GM12878 (cell line): ENCODE data around the gene TM7SF2. TPM values are rescaled to one million over a fixed set of nuclear protein-coding genes. Genes with fewer than 3 reads are reported as not detected.

Experiments used
- ATAC-seq: fragments of 200-7000 bp; cut with Tn5 transposase; 3 replicates; pipeline ENCODE4 v1.9.1; 2020; ENCODE audit warnings: mild to moderate bottlenecking, moderate library complexity
- BruUV-seq: library from RNA; stranded (reverse); fragments of 400-500 nt; replicated peaks from 2 replicates; lab custom pipeline; 2021; lab: Mats Ljungman, UMichigan
- CTCF ChIA-PET: fragments of 300-600 bp; sonication (Branson Sonifier 250); formaldehyde crosslinking; extraction: SDS; loops from one replicate; lab custom pipeline; 2021; ENCODE audit warnings: inconsistent platforms; lab: Yijun Ruan, JAX
- POLR2A ChIA-PET: fragments of 350-600 bp; formaldehyde crosslinking; extraction: SDS; loops from one replicate; lab custom pipeline; 2021; ENCODE audit warnings: inconsistent platforms; lab: Charles Lee
- RAD21 ChIA-PET: fragments of 300-600 bp; sonication (Branson Sonifier 250); formaldehyde crosslinking; loops from one replicate; lab custom pipeline; 2023; ENCODE audit warnings: antibody characterized with exemption; ENCODE audit not compliant: unreplicated experiment; lab: Charles Lee
- SMC1A ChIA-PET: fragments of 300-600 bp; sonication (Branson Sonifier 250); formaldehyde crosslinking; loops from one replicate; lab custom pipeline; 2023; ENCODE audit not compliant: unreplicated experiment, uncharacterized antibody; lab: Charles Lee
- DNase-seq: peaks from one replicate; pipeline ENCODE4 v3.0.0-alpha.2; 2011; ENCODE audit warnings: low read depth, low spot score
- FAIRE-seq: peaks from 3 replicates; lab custom pipeline; 2011; peaks lifted over from hg19 to GRCh38; lab: Jason Lieb, UNC
- H2AFZ ChIP-seq: 2 replicates; pipeline ENCODE4 v1.6.0; 2011; ENCODE audit warnings: low read depth, low read length, control low read depth; ENCODE audit not compliant: control insufficient read depth
- H3K27ac ChIP-seq: 2 replicates; pipeline ENCODE4 v1.5.1; 2011; ENCODE audit warnings: control low read depth; ENCODE audit not compliant: control insufficient read depth, insufficient read depth
- H3K27me3 ChIP-seq, 2 experiments: replicated peaks in 1 of 2; 2 replicates each; pipeline versions ENCODE4 v1.6.0 to v1.6.1; 2011; ENCODE audit warnings: low read length in 1 of 2; ENCODE audit not compliant: control insufficient read depth in 2 of 2, insufficient read depth in 2 of 2
- H3K36me3 ChIP-seq, 2 experiments: 2 replicates each; pipeline ENCODE4 v1.5.1; 2011; ENCODE audit warnings: low read length in 1 of 2; ENCODE audit not compliant: control insufficient read depth in 2 of 2, insufficient read depth in 2 of 2
- H3K4me1 ChIP-seq: 2 replicates; pipeline ENCODE4 v1.6.1; 2011; ENCODE audit warnings: mild to moderate bottlenecking, low read length, moderate library complexity, mixed read lengths; ENCODE audit not compliant: control insufficient read depth, insufficient read depth
- H3K4me2 ChIP-seq: 2 replicates; pipeline ENCODE4 v1.6.0; 2011; ENCODE audit warnings: control low read depth; ENCODE audit not compliant: control insufficient read depth, insufficient read depth
- H3K4me3 ChIP-seq: fragments of 200-600 bp; sonication (generic); 2 replicates; pipeline ENCODE4 v1.5.1; 2016
- H3K79me2 ChIP-seq: 2 replicates; pipeline ENCODE4 v1.6.0; 2011; ENCODE audit warnings: low read length; ENCODE audit not compliant: control insufficient read depth, insufficient read depth
- H3K9ac ChIP-seq: 2 replicates; pipeline ENCODE4 v1.8.0; 2011; ENCODE audit warnings: low read length, control low read depth, mixed read lengths; ENCODE audit not compliant: control insufficient read depth, insufficient read depth
- H3K9me3 ChIP-seq: replicated peaks from 3 replicates; pipeline ENCODE4 v1.5.1; 2011; ENCODE audit warnings: mild to moderate bottlenecking, low read length; ENCODE audit not compliant: control insufficient read depth, insufficient read depth
- H4K20me1 ChIP-seq: 2 replicates; pipeline ENCODE4 v1.6.0; 2011; ENCODE audit not compliant: control insufficient read depth, insufficient read depth
- CEBPZ ChIP-seq: fragments of 150-350 bp; IDR thresholded peaks from 2 replicates; pipeline ENCODE4 v1.6.1; 2016; ENCODE audit warnings: low read depth, low read length
- CHD2 ChIP-seq: IDR thresholded peaks from 2 replicates; pipeline ENCODE4 v1.6.1; 2011; ENCODE audit warnings: low read depth, low read length, improper control_type of control experiment, borderline replicate concordance
- IKZF1 ChIP-seq: fragments of 450-650 bp; conservative IDR thresholded peaks from 2 replicates; pipeline ENCODE4 v1.6.1; 2017; ENCODE audit warnings: antibody characterized with exemption, mild to moderate bottlenecking
- MTA3 ChIP-seq: IDR thresholded peaks from 2 replicates; pipeline ENCODE4 v1.6.1; 2012; ENCODE audit warnings: low read length, inconsistent platforms, borderline replicate concordance
- MYB ChIP-seq: fragments of 150-350 bp; IDR thresholded peaks from 2 replicates; pipeline ENCODE4 v1.6.1; 2014; ENCODE audit warnings: mild to moderate bottlenecking, low read depth, low read length, borderline replicate concordance
- NR2C1 ChIP-seq: fragments of 450-650 bp; IDR thresholded peaks from 2 replicates; pipeline ENCODE4 v1.6.1; 2017; ENCODE audit warnings: antibody characterized with exemption, mild to moderate bottlenecking, moderate library complexity
- NRF1 ChIP-seq: conservative IDR thresholded peaks from 2 replicates; pipeline ENCODE4 v1.6.1; 2011; ENCODE audit warnings: mild to moderate bottlenecking, low read depth, low read length, improper control_type of control experiment
- PBX3 ChIP-seq: IDR thresholded peaks from 2 replicates; pipeline ENCODE4 v1.6.1; 2011; ENCODE audit warnings: mild to moderate bottlenecking, low read depth, low read length, moderate library complexity; ENCODE audit not compliant: insufficient replicate concordance
- RAD51 ChIP-seq: fragments of 450-650 bp; IDR thresholded peaks from 2 replicates; pipeline ENCODE4 v1.6.1; 2016; ENCODE audit warnings: moderate library complexity, mild to moderate bottlenecking, inconsistent platforms
- SMAD1 ChIP-seq: fragments of 450-650 bp; IDR thresholded peaks from 2 replicates; pipeline ENCODE4 v1.6.1; 2018; ENCODE audit warnings: mild to moderate bottlenecking, low read depth; ENCODE audit not compliant: partially characterized antibody
- SMARCA5 ChIP-seq: fragments of 450-650 bp; IDR thresholded peaks from 2 replicates; pipeline ENCODE4 v1.6.1; 2017; ENCODE audit warnings: mild to moderate bottlenecking
- STAT3 ChIP-seq: IDR thresholded peaks from 2 replicates; pipeline ENCODE4 v1.6.1; 2011; ENCODE audit warnings: low read depth, low read length, improper control_type of control experiment
- WGBS: methylation state at CpG from one replicate; pipeline ENCODE4 v1.1.6; 2016; ENCODE audit warnings: low lambda C conversion rate; ENCODE audit not compliant: insufficient replicate concordance, insufficient coverage; ENCODE audit errors: missing lambda C conversion rate; 5-methylcytosine and 5-hydroxymethylcytosine counted together
- in situ Hi-C: fragments of 300-500 bp; cut with MboI; formaldehyde crosslinking; loops from 9 replicates; pipeline ENCODE4 v1.14.3; 2018; ENCODE audit warnings: mixed read lengths
- intact Hi-C: fragments of 100-400 bp; cut with micrococcal nuclease; formaldehyde crosslinking; loops from one replicate; pipeline ENCODE4 v1.14.2; 2022; ENCODE audit not compliant: unreplicated experiment
- polyA plus RNA-seq, 11 experiments: library from polyadenylated mRNA; depleted of rRNA in 4 of 11; unstranded in 6 of 11; stranded (reverse) in 5 of 11; fragments of >200 nt; fragmentation: Nextera tagmentation in 4 of 11; fragmentation: Illumina TruSeq in 1 of 11; extraction: Ambion mirVana in 4 of 11; extraction: Trizol in 1 of 11; gene quantifications; 1 replicate in 1 of 11; 2 replicates in 10 of 11; pipeline versions ENCODE4 v1.2.1 to v1.2.3, GENCODE V29; 2011 to 2016; ENCODE audit warnings: inconsistent platforms in 2 of 11, missing spikeins in 2 of 11, low read depth in 1 of 11
- total RNA-seq, 4 experiments: library from RNA; depleted of rRNA in 3 of 4; stranded (reverse); fragments of >200 nt in 3 of 4; fragmentation: Illumina TruSeq in 1 of 4; extraction: Trizol in 1 of 4; gene quantifications; 2 replicates each; pipeline versions ENCODE4 v1.2.1 to v1.2.3, GENCODE V29; 2013 to 2021
- TF ChIP-seq, protein P1 (sequence below): fragments of 450-650 bp; IDR thresholded peaks from 2 replicates; pipeline ENCODE4 v1.6.1; 2017; ENCODE audit warnings: borderline replicate concordance

Gene TM7SF2
- total and polyA plus RNA-seq, 10 of the 15 experiments (the other 5 are each of a cell fraction or from before 2014, with no cell fraction given), result 0.52 to 57.7 (median 20.7) TPM

DNA sequence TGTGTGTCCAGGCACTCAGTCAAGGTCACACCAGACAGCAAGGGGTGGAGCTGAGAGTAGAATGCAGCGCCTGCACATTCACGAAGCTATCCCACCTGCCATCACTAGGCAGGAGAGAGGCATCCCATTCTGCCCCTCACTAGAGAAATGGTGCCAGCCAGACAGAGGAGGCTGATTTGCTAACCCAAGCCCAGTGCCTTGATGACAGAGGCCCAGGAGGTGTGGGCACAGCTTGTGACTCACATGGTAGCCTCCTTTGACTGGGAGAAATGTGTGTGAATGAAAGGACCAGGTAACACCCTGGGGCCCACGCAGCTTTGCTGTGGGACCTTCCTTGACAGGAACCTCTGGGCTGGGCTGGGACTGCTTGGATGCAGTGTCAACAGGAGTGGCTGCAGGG is 48.1 kb upstream of the TM7SF2 start:
- no peak for DNase-seq
- Histone ChIP-seq H3K9ac (no peak overlapping the region), H3K4me3 (no peak overlapping the region), H3K9me3 (no peaks in the 10 kb centered on the region), H3K36me3 (no peaks in the 10 kb centered on the region), H3K27me3 (no peaks in the 10 kb centered on the region), H3K79me2 (no peaks in the 10 kb centered on the region), H4K20me1 (no peaks in the 10 kb centered on the region), H2AFZ (no peak overlapping the region), H3K4me2 (no peak overlapping the region), H3K4me1 (peaks cover 20% of the 10 kb centered on the region), H3K27ac (no peak overlapping the region)
- no peak for FAIRE-seq
- WGBS, result 76% methylated on average over 3 of the region's 3 CpGs
- intact Hi-C loops (no loop called here), in situ Hi-C loops (no loop called here)
- ChIA-PET CTCF (no interaction called here), RAD21 (no interaction called here), SMC1A (interaction anchor here (1.1 kb wide), 1 partner anchor 9 kb away, joined by 3 read pairs; no protein-coding TSS in a partner anchor), POLR2A (interaction anchor here (0.6 kb wide), 1 partner anchor 286 kb away, joined by 4 read pairs; no protein-coding TSS in a partner anchor)
- TF ChIP-seq STAT3, result no peak
- no peak for TF ChIP-seq CHD2
- TF ChIP-seq PBX3, result no peak
- no peak for TF ChIP-seq RAD51
- BruUV-seq, result no TSS peak
- no peak for ATAC-seq

DNA sequence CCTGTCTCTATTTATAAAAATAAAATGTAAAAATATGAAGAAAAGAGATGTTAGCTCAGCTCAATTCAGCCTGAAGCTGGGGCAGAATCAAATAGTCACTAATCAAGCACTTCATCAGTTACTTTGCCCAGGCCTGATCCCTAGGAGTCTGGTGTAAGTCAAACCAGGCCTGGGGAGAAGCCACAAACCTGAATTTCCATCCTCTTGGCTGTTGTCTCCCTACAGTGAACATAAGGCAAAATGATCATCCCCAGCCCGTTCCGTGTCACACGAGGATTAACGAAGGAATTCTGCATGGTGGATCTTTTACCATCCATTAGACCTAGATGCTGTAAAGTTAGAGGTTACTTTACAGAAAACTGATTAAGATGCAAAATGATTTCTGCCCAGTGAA is 46.8 kb upstream of the TM7SF2 start:
- H3K4me3 ChIP-seq, result no peak overlapping the region
- H4K20me1 ChIP-seq, result no peaks in the 10 kb centered on the region
- H3K9me3 ChIP-seq, result no peaks in the 10 kb centered on the region
- no peak overlapping the region for H3K27ac ChIP-seq
- no peaks in the 10 kb centered on the region for H3K27me3 ChIP-seq
- intact Hi-C loops, result no loop called here
- ChIA-PET CTCF (no interaction called here), RAD21 (no interaction called here), SMC1A (no interaction called here), POLR2A (interaction anchor here (0.7 to 0.8 kb wide), 2 partner anchors 12 to 148 kb away, joined by 3 to 6 read pairs; no protein-coding TSS in a partner anchor)
- DNase-seq, result no peak
- in situ Hi-C loops, result no loop called here
- FAIRE-seq, result no peak
- no peak for TF ChIP-seq IKZF1
- TF ChIP-seq MYB, result no peak
- TF ChIP-seq CEBPZ, result no peak
- no peak for TF ChIP-seq SMAD1
- no peak for TF ChIP-seq MTA3
- no peak for TF ChIP-seq NRF1
- TF ChIP-seq NR2C1, result no peak
- TF ChIP-seq, protein P1, sequence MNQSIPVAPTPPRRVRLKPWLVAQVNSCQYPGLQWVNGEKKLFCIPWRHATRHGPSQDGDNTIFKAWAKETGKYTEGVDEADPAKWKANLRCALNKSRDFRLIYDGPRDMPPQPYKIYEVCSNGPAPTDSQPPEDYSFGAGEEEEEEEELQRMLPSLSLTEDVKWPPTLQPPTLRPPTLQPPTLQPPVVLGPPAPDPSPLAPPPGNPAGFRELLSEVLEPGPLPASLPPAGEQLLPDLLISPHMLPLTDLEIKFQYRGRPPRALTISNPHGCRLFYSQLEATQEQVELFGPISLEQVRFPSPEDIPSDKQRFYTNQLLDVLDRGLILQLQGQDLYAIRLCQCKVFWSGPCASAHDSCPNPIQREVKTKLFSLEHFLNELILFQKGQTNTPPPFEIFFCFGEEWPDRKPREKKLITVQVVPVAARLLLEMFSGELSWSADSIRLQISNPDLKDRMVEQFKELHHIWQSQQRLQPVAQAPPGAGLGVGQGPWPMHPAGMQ, result no peak
- no peak for TF ChIP-seq SMARCA5
- H3K79me2 ChIP-seq, result no peaks in the 10 kb centered on the region
- no peak overlapping the region for H3K9ac ChIP-seq
- no peak overlapping the region for H2AFZ ChIP-seq
- no peak for ATAC-seq
- WGBS, result 100% methylated on average over 4 of the region's 4 CpGs
- H3K36me3 ChIP-seq, result no peaks in the 10 kb centered on the region
- peaks cover 16% of the 10 kb centered on the region for H3K4me1 ChIP-seq
- no TSS peak for BruUV-seq
- H3K4me2 ChIP-seq, result no peak overlapping the region
